GM18870 (cell line): ENCODE measurements around the gene TAC1.
"Not testable (repeated sequence)": the region's sequence is repeated elsewhere in the genome, so short reads cannot be mapped to it uniquely, and the experiment has no call there.

ENCODE experiments used
- ATAC-seq: cut with Tn5 transposase; IDR thresholded peaks from one replicate; pipeline ENCODE4 v1.9.1; 2021; ENCODE audit warnings: moderate library complexity; ENCODE audit not compliant: unreplicated experiment

TAC1 gene, protein sequence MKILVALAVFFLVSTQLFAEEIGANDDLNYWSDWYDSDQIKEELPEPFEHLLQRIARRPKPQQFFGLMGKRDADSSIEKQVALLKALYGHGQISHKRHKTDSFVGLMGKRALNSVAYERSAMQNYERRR

GRCh38 chr7:97731736-97732564 lies at the start of gene TAC1:
Gene TAC1, plus strand, starts transcription at chr7:97732086. Its CDS starts 527 bp downstream, at chr7:97732613.
- no peak for ATAC-seq

GRCh38 chr7:97685952-97686351 lies 45.9 kb upstream of the TAC1 start:
- ATAC-seq: no peak

GRCh38 chr7:97693586-97693985 lies 38.3 kb upstream of the TAC1 start:
- ATAC-seq: no peak

GRCh38 chr7:97694355-97694754 lies 37.5 kb upstream of the TAC1 start:
- no peak for ATAC-seq

DNA sequence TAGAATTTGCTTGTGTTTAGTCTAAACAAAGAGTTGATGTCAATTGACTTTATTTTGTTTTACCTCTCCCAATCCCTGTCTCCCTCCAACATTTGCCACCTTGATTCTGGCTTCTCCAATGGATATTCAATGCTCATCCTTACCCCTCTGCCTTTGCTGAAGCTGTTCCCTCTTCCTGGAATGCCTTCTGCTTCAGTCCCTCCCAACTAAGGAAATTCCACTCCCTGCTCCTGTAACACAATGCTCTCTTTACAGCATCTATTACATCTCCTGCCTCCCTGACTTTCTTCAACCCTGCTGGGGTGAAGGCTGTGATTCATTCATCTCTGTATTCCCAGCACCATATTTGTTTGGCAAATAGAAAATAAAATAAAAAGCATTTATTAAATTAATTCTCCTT lies 34.5 kb upstream of the TAC1 start:
- ATAC-seq: no peak

DNA sequence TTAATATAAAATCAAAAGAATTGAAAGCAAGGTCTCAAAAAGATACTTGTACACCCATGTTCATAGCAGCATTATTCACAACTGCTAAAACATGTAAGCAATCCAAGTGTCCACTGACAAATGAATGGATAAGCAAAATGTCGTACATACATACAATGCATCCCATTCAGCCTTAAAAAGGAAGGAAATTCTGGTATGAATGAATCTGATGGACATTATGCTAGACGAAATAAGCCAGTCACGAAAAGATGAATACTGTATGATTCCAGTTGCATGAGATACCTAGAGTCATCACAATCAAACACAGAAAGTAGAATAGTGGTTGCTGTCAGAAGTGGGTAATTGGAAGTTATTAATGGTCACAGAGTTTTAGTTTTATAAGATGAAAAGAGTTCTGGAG lies 9.5 kb upstream of the TAC1 start:
- ATAC-seq: no peak

DNA sequence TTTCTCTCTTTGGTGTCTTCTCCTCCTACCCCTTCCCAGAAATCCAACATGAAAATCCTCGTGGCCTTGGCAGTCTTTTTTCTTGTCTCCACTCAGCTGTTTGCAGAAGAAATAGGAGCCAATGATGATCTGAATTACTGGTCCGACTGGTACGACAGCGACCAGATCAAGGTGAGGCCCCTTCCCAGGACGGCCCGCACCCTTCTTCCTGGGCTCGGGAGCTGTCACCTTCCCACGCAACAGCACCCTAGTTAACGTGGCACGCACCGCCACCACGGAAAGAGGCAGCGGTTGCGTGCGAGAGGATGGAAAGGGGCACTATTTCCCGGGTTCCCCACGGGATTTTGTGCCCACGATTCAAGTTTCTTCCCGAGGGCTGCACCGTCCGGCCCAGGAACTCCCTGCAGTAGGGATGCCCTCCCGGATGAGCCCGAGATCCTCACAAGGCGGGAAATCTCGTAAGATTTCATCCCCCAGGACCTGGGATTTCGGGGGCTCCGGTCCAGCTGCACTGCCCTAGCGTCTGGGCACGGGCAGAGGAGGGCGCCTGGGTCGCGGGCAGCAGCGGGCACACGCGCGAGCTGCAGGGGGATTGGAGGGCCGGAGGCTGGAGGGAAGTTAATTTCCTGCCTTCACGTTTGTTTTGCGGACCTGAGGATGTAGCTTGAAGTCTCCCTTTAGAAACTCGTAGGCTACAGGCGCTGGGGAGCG lies 834 bp downstream of the TAC1 start:
- no peak for ATAC-seq

- no peak for ATAC-seq
These were observed 1.6 kb downstream of the TAC1 start for GRCh38 chr7:97733276-97734161.

- ATAC-seq: no peak
These were observed 2.4 kb downstream of the TAC1 start for GRCh38 chr7:97734255-97734654.

DNA sequence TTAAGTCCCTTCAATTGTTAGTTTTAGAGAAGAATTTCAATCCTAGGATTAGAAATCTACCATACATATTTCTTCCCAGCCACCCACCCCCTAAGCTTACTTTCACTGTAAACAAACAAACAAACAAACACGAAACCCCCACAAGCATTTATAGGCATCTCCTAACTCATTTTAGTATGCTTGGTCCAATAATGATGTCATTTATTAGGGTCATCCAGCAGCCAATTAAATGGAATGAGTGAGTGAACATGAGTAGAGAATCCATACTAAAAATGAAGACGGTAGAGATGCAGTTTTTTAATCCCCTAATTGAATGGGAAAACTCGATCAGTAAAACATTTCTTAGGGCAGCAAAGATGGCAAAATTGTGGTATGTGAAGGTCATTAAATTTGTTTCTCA lies 3.2 kb downstream of the TAC1 start:
- no peak for ATAC-seq

GRCh38 chr7:97748482-97748881 lies 16.6 kb downstream of the TAC1 start:
- no peak for ATAC-seq

DNA sequence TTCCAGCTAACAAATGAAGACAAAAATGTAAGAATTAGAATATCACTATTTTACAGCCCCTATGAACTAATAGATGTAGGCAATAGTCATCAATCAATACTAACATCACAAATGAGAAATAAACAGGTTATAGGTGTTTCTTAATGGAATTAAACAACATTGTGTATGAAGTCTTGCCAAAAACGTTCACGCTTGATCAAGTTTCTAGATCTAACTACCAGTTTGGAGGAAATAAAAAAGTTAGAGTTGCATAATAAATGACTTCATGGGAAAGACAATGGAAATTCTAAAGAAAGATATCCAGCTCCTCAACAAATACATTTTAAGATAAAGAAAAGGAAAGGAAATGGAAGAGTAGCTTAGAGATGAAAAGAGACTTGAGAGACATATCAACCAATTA lies 19.7 kb downstream of the TAC1 start:
- ATAC-seq: no peak

DNA sequence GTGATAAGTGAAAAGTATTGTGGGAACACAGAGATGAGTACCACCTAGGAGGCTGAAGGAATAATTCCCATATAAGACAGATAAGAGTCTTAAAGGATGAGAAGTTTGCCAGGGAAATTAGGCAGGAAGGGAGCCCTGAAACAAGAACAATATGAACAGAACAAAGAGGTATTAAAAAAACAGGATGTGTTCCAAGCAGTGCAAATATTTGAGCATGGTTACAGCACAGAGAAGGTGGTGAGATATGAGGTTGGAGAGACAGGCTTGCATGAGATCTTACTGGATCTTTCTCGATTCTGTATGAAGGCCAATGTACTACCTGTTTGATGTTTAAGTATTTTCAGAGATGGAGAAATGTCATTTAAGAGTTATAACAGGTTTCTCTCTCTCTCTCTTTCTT lies 20.3 kb downstream of the TAC1 start:
- no peak for ATAC-seq

DNA sequence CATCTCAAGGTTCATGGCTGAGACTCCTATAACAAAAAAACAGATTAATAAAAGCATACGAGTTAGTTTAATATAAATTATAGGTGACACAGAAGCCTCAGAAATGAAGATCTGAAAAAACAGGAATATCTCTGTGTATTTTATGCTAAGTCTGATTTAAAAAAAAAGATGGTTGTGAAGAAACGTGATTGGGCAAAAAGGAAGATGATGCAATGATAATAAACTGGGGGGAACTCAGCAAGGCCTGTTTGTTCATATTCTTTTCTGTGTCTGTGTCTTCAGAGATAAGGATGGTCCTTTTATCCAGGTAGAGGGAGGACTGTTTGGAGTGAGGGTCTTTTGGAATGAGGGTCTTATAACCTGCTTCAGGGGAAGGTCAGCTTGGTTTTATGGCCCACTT lies 25.9 kb downstream of the TAC1 start:
- ATAC-seq: no peak

GRCh38 chr7:97770850-97771249 lies 39.0 kb downstream of the TAC1 start:
- ATAC-seq: no peak

GRCh38 chr7:97771576-97771975 lies 39.7 kb downstream of the TAC1 start:
- no peak for ATAC-seq

DNA sequence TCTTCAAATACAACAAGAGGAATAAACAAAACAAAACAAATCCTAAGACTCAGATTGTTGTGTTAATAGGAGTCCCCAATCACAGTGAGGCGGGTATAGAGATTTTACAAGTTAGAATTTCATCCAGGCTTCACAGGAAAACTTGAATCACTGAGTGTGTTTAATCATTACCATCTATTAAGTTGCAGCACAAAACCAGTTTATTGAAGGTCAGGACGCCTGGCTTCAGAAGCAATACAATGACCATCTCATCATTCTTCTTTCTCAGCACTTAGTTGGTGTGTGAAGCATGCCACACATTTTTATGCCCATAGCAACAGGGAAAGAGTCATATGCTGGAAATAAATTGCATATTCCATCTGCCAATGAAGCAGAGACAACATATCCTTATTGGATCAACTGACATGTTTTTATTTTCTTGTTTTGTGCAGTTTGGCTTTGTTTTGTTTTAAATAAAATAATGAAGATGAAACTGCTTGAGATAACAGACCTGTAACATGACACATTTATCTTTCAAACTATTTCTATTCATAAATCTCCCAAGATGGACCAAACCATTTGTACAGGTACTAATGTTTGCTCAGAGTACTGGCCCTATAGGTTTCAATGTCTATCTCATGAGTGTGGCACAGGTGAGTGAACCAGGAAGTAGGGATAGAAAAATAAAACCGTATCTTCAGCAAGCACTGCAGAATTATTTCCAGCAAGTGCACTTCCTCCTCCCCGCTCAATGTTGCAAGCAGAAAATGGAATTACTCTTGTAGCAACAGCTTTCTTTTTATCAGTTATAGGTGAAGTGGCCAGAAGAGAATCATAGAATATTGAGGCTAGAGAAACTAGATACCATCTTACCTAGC lies 40.4 kb downstream of the TAC1 start:
- ATAC-seq: no peak

DNA sequence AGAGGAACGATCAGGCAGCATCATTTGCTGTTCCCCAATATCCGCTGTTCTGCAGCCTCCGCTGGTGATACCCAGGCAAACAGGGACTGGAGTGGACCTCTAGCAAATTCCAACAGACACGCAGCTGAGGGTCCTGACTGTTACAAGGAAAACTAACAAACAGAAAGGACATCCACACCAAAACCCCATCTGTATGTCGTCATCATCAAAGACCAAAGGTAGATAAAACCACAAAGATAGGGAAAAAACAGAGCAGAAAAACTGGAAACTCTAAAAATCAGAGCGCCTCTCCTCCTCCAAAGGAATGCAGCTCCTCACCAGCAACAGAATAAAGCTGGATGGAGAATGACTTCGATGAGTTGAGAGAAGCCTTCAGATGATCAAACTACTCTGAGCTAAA lies 54.5 kb downstream of the TAC1 start:
- ATAC-seq: not testable (repeated sequence)
